Testis (tissue), 2 donors: ENCODE measurements around the gene TGFBR3.

Experiments
- POLR2A ChIP-seq: fragments of 450-650 bp; IDR thresholded peaks from one replicate; pipeline ENCODE4 v1.6.1; 2017; ENCODE audit warnings: antibody characterized with exemption, mild to moderate bottlenecking, moderate library complexity
- TF ChIP-seq, protein P1 (sequence below), 3 experiments: fragments of 450-650 bp in 2 of 3; fragments of 200-600 bp in 1 of 3; sonication (generic) in 1 of 3; IDR thresholded peaks; one replicate each; pipeline ENCODE4 v1.5.1; 2016 to 2019; ENCODE audit warnings: antibody characterized with exemption in 3 of 3, mild to moderate bottlenecking in 2 of 3, moderate library complexity in 1 of 3

DNA sequence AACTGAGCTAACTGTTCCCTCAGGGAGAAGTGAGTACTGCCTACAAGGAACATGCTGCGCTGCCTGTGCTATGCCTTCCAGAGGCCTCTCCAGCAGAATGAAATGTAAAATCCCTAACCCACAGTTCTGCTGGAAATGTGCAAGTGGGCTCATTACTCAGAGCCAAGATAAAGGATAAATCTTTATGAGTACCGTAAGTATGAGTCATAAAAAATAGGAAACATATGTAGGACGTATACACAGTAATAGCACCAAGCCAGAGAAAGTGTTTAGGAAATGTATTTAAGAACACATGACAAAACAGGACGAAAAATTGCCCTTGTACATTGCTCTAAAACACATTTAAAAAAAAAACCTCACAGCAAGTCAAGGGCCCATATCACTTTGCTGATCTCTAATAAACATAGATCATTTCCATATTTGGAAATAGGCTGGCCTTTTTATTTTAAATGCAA, 104.6 kb downstream of the TGFBR3 start:
- TF ChIP-seq POLR2A, result no peak
- TF ChIP-seq, protein P1, sequence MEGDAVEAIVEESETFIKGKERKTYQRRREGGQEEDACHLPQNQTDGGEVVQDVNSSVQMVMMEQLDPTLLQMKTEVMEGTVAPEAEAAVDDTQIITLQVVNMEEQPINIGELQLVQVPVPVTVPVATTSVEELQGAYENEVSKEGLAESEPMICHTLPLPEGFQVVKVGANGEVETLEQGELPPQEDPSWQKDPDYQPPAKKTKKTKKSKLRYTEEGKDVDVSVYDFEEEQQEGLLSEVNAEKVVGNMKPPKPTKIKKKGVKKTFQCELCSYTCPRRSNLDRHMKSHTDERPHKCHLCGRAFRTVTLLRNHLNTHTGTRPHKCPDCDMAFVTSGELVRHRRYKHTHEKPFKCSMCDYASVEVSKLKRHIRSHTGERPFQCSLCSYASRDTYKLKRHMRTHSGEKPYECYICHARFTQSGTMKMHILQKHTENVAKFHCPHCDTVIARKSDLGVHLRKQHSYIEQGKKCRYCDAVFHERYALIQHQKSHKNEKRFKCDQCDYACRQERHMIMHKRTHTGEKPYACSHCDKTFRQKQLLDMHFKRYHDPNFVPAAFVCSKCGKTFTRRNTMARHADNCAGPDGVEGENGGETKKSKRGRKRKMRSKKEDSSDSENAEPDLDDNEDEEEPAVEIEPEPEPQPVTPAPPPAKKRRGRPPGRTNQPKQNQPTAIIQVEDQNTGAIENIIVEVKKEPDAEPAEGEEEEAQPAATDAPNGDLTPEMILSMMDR (IDR thresholded peaks at IDR 0.05), result no peak
